Peyer's patch (tissue), 4 donors: ENCODE results near the gene MGAT4C. TPM values are rescaled to one million over a fixed set of nuclear protein-coding genes. Genes with fewer than 3 reads are reported as not detected.

ENCODE experiments used
- DNase-seq, 3 donors: peaks; one replicate each; pipeline ENCODE4 v3.0.0-alpha.2; 2017 to 2019
- H3K27ac ChIP-seq, 4 donors: fragments of 200-600 bp; sonication (generic); one replicate each; pipeline ENCODE4 v1.5.1; 2016 to 2019
- H3K27me3 ChIP-seq, 2 donors: fragments of 200-600 bp; sonication (generic); one replicate each; pipeline ENCODE4 v1.5.1; 2019
- H3K36me3 ChIP-seq, 3 donors: fragments of 200-600 bp; sonication (generic); one replicate each; pipeline ENCODE4 v1.5.1; 2016 to 2019
- H3K4me1 ChIP-seq, 4 donors: fragments of 200-600 bp; sonication (generic); one replicate each; pipeline ENCODE4 v1.5.1; 2016 to 2019
- H3K4me3 ChIP-seq, 4 donors: fragments of 200-600 bp; sonication (generic); 1 replicate in 3 of 4; 2 replicates in 1 of 4; pipeline ENCODE4 v1.5.1; 2016 to 2019; ENCODE audit warnings: mild to moderate bottlenecking in 1 of 4
- H3K9me3 ChIP-seq, 4 donors: fragments of 200-600 bp; sonication (generic); one replicate each; pipeline ENCODE4 v1.5.1; 2016 to 2019; ENCODE audit warnings: mild to moderate bottlenecking in 1 of 4
- CTCF ChIP-seq, 6 experiments: fragments of 450-650 bp in 4 of 6; fragments of 200-600 bp in 2 of 6; sonication (generic) in 1 of 6; IDR thresholded peaks; one replicate each; pipeline ENCODE4 v1.5.1; 2017 to 2019; ENCODE audit warnings: antibody characterized with exemption in 6 of 6, mild to moderate bottlenecking in 3 of 6, moderate library complexity in 1 of 6
- POLR2A ChIP-seq, 2 donors: fragments of 450-650 bp; IDR thresholded peaks; one replicate each; pipeline ENCODE4 v1.5.1; 2017; ENCODE audit warnings: antibody characterized with exemption in 2 of 2, mild to moderate bottlenecking in 2 of 2, moderate library complexity in 2 of 2
- total RNA-seq, 4 donors: library from RNA; depleted of rRNA; stranded (reverse); fragments of >200 nt; gene quantifications; one replicate each; pipeline ENCODE4 v1.1.0, GENCODE V29; 2016

MGAT4C gene
- total RNA-seq, 4 donors from 2014 or later: under 0.01 to 2.5 (median 0.22) TPM

GRCh38 chr12:86260183-86260582 lies 4.0 kb upstream of the MGAT4C start:
- H3K4me3 ChIP-seq: no peak overlapping the region
- H3K27ac ChIP-seq: no peak overlapping the region
- H3K36me3 ChIP-seq: no peaks in the 10 kb centered on the region
- TF ChIP-seq POLR2A (IDR thresholded peaks at IDR 0.05): no peak
- TF ChIP-seq CTCF (IDR thresholded peaks at IDR 0.05): no peak
- DNase-seq: no peak
- no peaks in the 10 kb centered on the region for H3K27me3 ChIP-seq
- H3K9me3 ChIP-seq: no peaks in the 10 kb centered on the region
- H3K4me1 ChIP-seq: no peaks in the 10 kb centered on the region

- DNase-seq: no peak
- Histone ChIP-seq H3K27me3 (no peaks in the 10 kb centered on the region), H3K4me1 (no peaks in the 10 kb centered on the region), H3K27ac (no peak overlapping the region), H3K36me3 (no peaks in the 10 kb centered on the region), H3K4me3 (no peak overlapping the region), H3K9me3 (no peaks in the 10 kb centered on the region)
- TF ChIP-seq CTCF (IDR thresholded peaks at IDR 0.05): no peak
- no peak for TF ChIP-seq POLR2A (IDR thresholded peaks at IDR 0.05)
These were observed 943 bp upstream of the MGAT4C start for GRCh38 chr12:86257134-86257533.

- H3K27ac ChIP-seq: no peak overlapping the region
- TF ChIP-seq POLR2A (IDR thresholded peaks at IDR 0.05) (no peak), CTCF (IDR thresholded peaks at IDR 0.05) (no peak)
- H3K36me3 ChIP-seq: no peaks in the 10 kb centered on the region
- no peaks in the 10 kb centered on the region for H3K9me3 ChIP-seq
- no peaks in the 10 kb centered on the region for H3K4me1 ChIP-seq
- no peak for DNase-seq
- H3K4me3 ChIP-seq: no peak overlapping the region
- no peaks in the 10 kb centered on the region for H3K27me3 ChIP-seq
These were observed 1.6 kb downstream of the MGAT4C start for GRCh38 chr12:86254399-86255107.

GRCh38 chr12:86249851-86250250 lies 6.3 kb downstream of the MGAT4C start:
- H3K36me3 ChIP-seq: no peaks in the 10 kb centered on the region
- TF ChIP-seq POLR2A (IDR thresholded peaks at IDR 0.05): no peak
- H3K9me3 ChIP-seq: no peaks in the 10 kb centered on the region
- no peak overlapping the region for H3K4me3 ChIP-seq
- no peak overlapping the region for H3K27ac ChIP-seq
- no peaks in the 10 kb centered on the region for H3K4me1 ChIP-seq
- DNase-seq: no peak
- no peaks in the 10 kb centered on the region for H3K27me3 ChIP-seq

GRCh38 chr12:86249276-86249675 lies 6.9 kb downstream of the MGAT4C start:
- no peaks in the 10 kb centered on the region for H3K9me3 ChIP-seq
- TF ChIP-seq POLR2A (IDR thresholded peaks at IDR 0.05) (no peak), CTCF (IDR thresholded peaks at IDR 0.05) (no peak)
- H3K4me1 ChIP-seq: no peaks in the 10 kb centered on the region
- H3K27ac ChIP-seq: no peak overlapping the region
- H3K36me3 ChIP-seq: no peaks in the 10 kb centered on the region
- no peak overlapping the region for H3K4me3 ChIP-seq
- no peak for DNase-seq
- H3K27me3 ChIP-seq: no peaks in the 10 kb centered on the region

- Histone ChIP-seq H3K4me3 (no peak overlapping the region), H3K4me1 (no peaks in the 10 kb centered on the region), H3K27me3 (no peaks in the 10 kb centered on the region), H3K36me3 (no peaks in the 10 kb centered on the region), H3K9me3 (no peaks in the 10 kb centered on the region), H3K27ac (no peak overlapping the region)
- no peak for DNase-seq
- TF ChIP-seq POLR2A (IDR thresholded peaks at IDR 0.05): no peak
- no peak for TF ChIP-seq CTCF (IDR thresholded peaks at IDR 0.05)
These were observed 8.3 kb downstream of the MGAT4C start for GRCh38 chr12:86247871-86248270.
